ENCODE measurements around the gene POLA1. TPM values are rescaled to one million over a fixed set of nuclear protein-coding genes. Genes with fewer than 3 reads are reported as not detected.

The POLA1 gene
- total RNA-seq, 2 donors from 2014 or later = 7.7 to 8.7 TPM

- ATAC-seq (no peak), DNase-seq (no peak)
- H3K4me1 Mint-ChIP-seq = no peaks in the 10 kb centered on the region
- no peaks in the 10 kb centered on the region for H3K27me3 Mint-ChIP-seq
- no peaks in the 10 kb centered on the region for H3K36me3 Mint-ChIP-seq (ENCODE audit: low read depth)
- H3K4me3 Mint-ChIP-seq = no peak overlapping the region
- no peaks in the 10 kb centered on the region for H3K9me3 ChIP-seq (ENCODE audit: control insufficient read depth, low read length, poor library complexity, severe bottlenecking)
- H3K27ac Mint-ChIP-seq = no peak overlapping the region
Observed at GRCh38 chrX:24946369-24946768, 252.7 kb downstream of the POLA1 start.

GRCh38 chrX:24954732-24955131 is 261.0 kb downstream of the POLA1 start:
- DNase-seq (no peak), ATAC-seq (no peak)
- no peaks in the 10 kb centered on the region for H3K9me3 ChIP-seq (ENCODE audit: control insufficient read depth, low read length, poor library complexity, severe bottlenecking)
- Mint-ChIP-seq H3K36me3 (ENCODE audit: low read depth) (no peaks in the 10 kb centered on the region), H3K27me3 (no peaks in the 10 kb centered on the region), H3K4me1 (peaks cover 2% of the 10 kb centered on the region), H3K4me3 (no peak overlapping the region), H3K27ac (no peak overlapping the region)

GRCh38 chrX:24955372-24955930 is 261.7 kb downstream of the POLA1 start:
- peaks cover 2% of the 10 kb centered on the region for H3K4me1 Mint-ChIP-seq
- H3K27me3 Mint-ChIP-seq = no peaks in the 10 kb centered on the region
- no peaks in the 10 kb centered on the region for H3K36me3 Mint-ChIP-seq (ENCODE audit: low read depth)
- ATAC-seq (no peak), DNase-seq (no peak)
- no peak overlapping the region for H3K4me3 Mint-ChIP-seq
- no peaks in the 10 kb centered on the region for H3K9me3 ChIP-seq (ENCODE audit: control insufficient read depth, low read length, poor library complexity, severe bottlenecking)
- no peak overlapping the region for H3K27ac Mint-ChIP-seq

GRCh38 chrX:24956828-24957227 is 263.1 kb downstream of the POLA1 start:
- no peaks in the 10 kb centered on the region for H3K27me3 Mint-ChIP-seq
- H3K4me1 Mint-ChIP-seq = peaks cover 2% of the 10 kb centered on the region
- DNase-seq = no peak
- no peaks in the 10 kb centered on the region for H3K36me3 Mint-ChIP-seq (ENCODE audit: low read depth)
- no peaks in the 10 kb centered on the region for H3K9me3 ChIP-seq (ENCODE audit: control insufficient read depth, low read length, poor library complexity, severe bottlenecking)
- ATAC-seq = no peak
- H3K27ac Mint-ChIP-seq = no peak overlapping the region
- H3K4me3 Mint-ChIP-seq = no peak overlapping the region

GRCh38 chrX:24961809-24962208 is 268.1 kb downstream of the POLA1 start:
- no peak overlapping the region for H3K27ac Mint-ChIP-seq

GRCh38 chrX:24963823-24964222 is 270.1 kb downstream of the POLA1 start:
- Mint-ChIP-seq H3K27ac (no peak overlapping the region), H3K4me1 (no peaks in the 10 kb centered on the region), H3K4me3 (no peak overlapping the region), H3K27me3 (no peaks in the 10 kb centered on the region), H3K36me3 (ENCODE audit: low read depth) (no peaks in the 10 kb centered on the region)
- ATAC-seq (no peak), DNase-seq (no peak)
- H3K9me3 ChIP-seq (ENCODE audit: control insufficient read depth, low read length, poor library complexity, severe bottlenecking) = no peaks in the 10 kb centered on the region

More at GRCh38 chrX:24961809-24962208, 268.1 kb downstream of the POLA1 start:
- H3K9me3 ChIP-seq (ENCODE audit: control insufficient read depth, low read length, poor library complexity, severe bottlenecking) = no peaks in the 10 kb centered on the region
- no peak for ATAC-seq
- Mint-ChIP-seq H3K36me3 (ENCODE audit: low read depth) (no peaks in the 10 kb centered on the region), H3K4me1 (no peaks in the 10 kb centered on the region), H3K27me3 (no peaks in the 10 kb centered on the region), H3K4me3 (no peak overlapping the region)
- no peak for DNase-seq

- H3K4me1 Mint-ChIP-seq = no peaks in the 10 kb centered on the region
Observed at GRCh38 chrX:24965372-24965771, 271.7 kb downstream of the POLA1 start.

GRCh38 chrX:24969812-24970211 is 276.1 kb downstream of the POLA1 start:
- Mint-ChIP-seq H3K27me3 (no peaks in the 10 kb centered on the region), H3K4me1 (no peaks in the 10 kb centered on the region), H3K27ac (no peak overlapping the region), H3K36me3 (ENCODE audit: low read depth) (peaks cover 2% of the 10 kb centered on the region), H3K4me3 (no peak overlapping the region)
- DNase-seq (no peak), ATAC-seq (no peak)
- no peaks in the 10 kb centered on the region for H3K9me3 ChIP-seq (ENCODE audit: control insufficient read depth, low read length, poor library complexity, severe bottlenecking)

More at GRCh38 chrX:24965372-24965771, 271.7 kb downstream of the POLA1 start:
- Mint-ChIP-seq H3K27me3 (no peaks in the 10 kb centered on the region), H3K36me3 (ENCODE audit: low read depth) (no peaks in the 10 kb centered on the region), H3K27ac (no peak overlapping the region), H3K4me3 (no peak overlapping the region)
- ATAC-seq (no peak), DNase-seq (no peak)
- no peaks in the 10 kb centered on the region for H3K9me3 ChIP-seq (ENCODE audit: control insufficient read depth, low read length, poor library complexity, severe bottlenecking)

GRCh38 chrX:24979081-24979480 is 285.4 kb downstream of the POLA1 start:
- Mint-ChIP-seq H3K4me3 (no peak overlapping the region), H3K36me3 (ENCODE audit: low read depth) (no peaks in the 10 kb centered on the region), H3K27me3 (no peaks in the 10 kb centered on the region), H3K27ac (no peak overlapping the region), H3K4me1 (no peaks in the 10 kb centered on the region)
- no peaks in the 10 kb centered on the region for H3K9me3 ChIP-seq (ENCODE audit: control insufficient read depth, low read length, poor library complexity, severe bottlenecking)
- ATAC-seq (no peak), DNase-seq (no peak)

GRCh38 chrX:24981030-24981429 is 287.3 kb downstream of the POLA1 start:
- no peaks in the 10 kb centered on the region for H3K9me3 ChIP-seq (ENCODE audit: control insufficient read depth, low read length, poor library complexity, severe bottlenecking)
- no peaks in the 10 kb centered on the region for H3K27me3 Mint-ChIP-seq
- no peak overlapping the region for H3K27ac Mint-ChIP-seq
- H3K4me1 Mint-ChIP-seq = no peaks in the 10 kb centered on the region
- H3K36me3 Mint-ChIP-seq (ENCODE audit: low read depth) = no peaks in the 10 kb centered on the region
- ATAC-seq (no peak), DNase-seq (no peak)
- H3K4me3 Mint-ChIP-seq = no peak overlapping the region

- no peak overlapping the region for H3K4me3 Mint-ChIP-seq
- DNase-seq (no peak), ATAC-seq (no peak)
- H3K9me3 ChIP-seq (ENCODE audit: control insufficient read depth, low read length, poor library complexity, severe bottlenecking) = no peaks in the 10 kb centered on the region
- no peaks in the 10 kb centered on the region for H3K36me3 Mint-ChIP-seq (ENCODE audit: low read depth)
- H3K4me1 Mint-ChIP-seq = no peaks in the 10 kb centered on the region
- H3K27ac Mint-ChIP-seq = no peak overlapping the region
- no peaks in the 10 kb centered on the region for H3K27me3 Mint-ChIP-seq
Observed at GRCh38 chrX:24982306-24982965, 288.7 kb downstream of the POLA1 start.

GRCh38 chrX:24983931-24984330 is 290.2 kb downstream of the POLA1 start:
- ATAC-seq (no peak), DNase-seq (no peak)
- H3K9me3 ChIP-seq (ENCODE audit: control insufficient read depth, low read length, poor library complexity, severe bottlenecking) = no peaks in the 10 kb centered on the region
- Mint-ChIP-seq H3K4me1 (no peaks in the 10 kb centered on the region), H3K4me3 (no peak overlapping the region), H3K27me3 (no peaks in the 10 kb centered on the region), H3K27ac (no peak overlapping the region), H3K36me3 (ENCODE audit: low read depth) (no peaks in the 10 kb centered on the region)

GRCh38 chrX:24985120-24985519 is 291.4 kb downstream of the POLA1 start:
- no peak overlapping the region for H3K27ac Mint-ChIP-seq
- H3K9me3 ChIP-seq (ENCODE audit: control insufficient read depth, low read length, poor library complexity, severe bottlenecking) = no peaks in the 10 kb centered on the region
- no peak overlapping the region for H3K4me3 Mint-ChIP-seq
- ATAC-seq = no peak
- H3K36me3 Mint-ChIP-seq (ENCODE audit: low read depth) = no peaks in the 10 kb centered on the region
- no peaks in the 10 kb centered on the region for H3K27me3 Mint-ChIP-seq
- no peaks in the 10 kb centered on the region for H3K4me1 Mint-ChIP-seq
- no peak for DNase-seq

- DNase-seq (no peak), ATAC-seq (no peak)
- no peaks in the 10 kb centered on the region for H3K9me3 ChIP-seq (ENCODE audit: control insufficient read depth, low read length, poor library complexity, severe bottlenecking)
- no peaks in the 10 kb centered on the region for H3K4me1 Mint-ChIP-seq
- H3K27me3 Mint-ChIP-seq = no peaks in the 10 kb centered on the region
- no peak overlapping the region for H3K4me3 Mint-ChIP-seq
- H3K36me3 Mint-ChIP-seq (ENCODE audit: low read depth) = no peaks in the 10 kb centered on the region
- no peak overlapping the region for H3K27ac Mint-ChIP-seq
Observed at GRCh38 chrX:24987731-24988130, 294.0 kb downstream of the POLA1 start.
